ENCODE measurements around the gene TMOD1. TPM values are rescaled to one million over a fixed set of nuclear protein-coding genes. Genes with fewer than 3 reads are reported as not detected.
A peak's percentile ranks its signal among the peaks of the same experiment; 100 is the strongest.

TMOD1 gene
- total and polyA plus RNA-seq, 2 of the 13 experiments (the other 11 are each of a cell fraction or from before 2014, with no cell fraction given): 0.04 to 0.07 TPM

DNA sequence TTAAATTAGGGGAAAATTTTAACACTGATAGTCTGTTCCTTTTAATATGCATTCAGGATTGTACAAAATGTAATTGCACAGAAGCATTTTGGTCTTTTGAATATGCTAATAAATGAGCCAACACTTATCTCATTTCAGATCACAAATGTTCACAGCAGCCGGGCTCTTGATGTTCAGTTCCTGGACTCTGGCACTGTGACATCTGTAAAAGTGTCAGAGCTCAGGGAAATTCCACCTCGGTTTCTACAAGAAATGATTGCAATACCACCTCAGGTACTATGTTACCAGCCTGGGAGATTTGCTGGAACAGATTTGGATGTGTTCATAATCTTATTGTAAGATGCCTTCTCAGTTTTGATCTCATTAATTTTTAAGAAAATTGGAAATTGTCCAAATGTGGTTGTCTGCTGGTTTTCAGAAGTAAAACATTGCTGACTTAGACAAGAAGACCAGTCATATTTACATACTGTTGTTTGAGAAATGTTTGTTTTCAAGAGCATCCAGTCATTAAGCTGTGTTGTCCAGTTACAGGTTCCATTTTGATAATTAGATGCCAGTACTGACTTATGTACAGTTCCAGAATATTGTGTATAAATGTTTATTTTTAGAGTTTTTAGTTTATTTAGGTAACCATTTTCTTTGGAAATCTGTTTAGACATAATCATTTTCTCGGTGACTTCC lies 23.0 kb upstream of the TMOD1 start:
- peaks cover 8% of the 10 kb centered on the region for H3K4me1 ChIP-seq (ENCODE audit: insufficient read depth, low read length)
- ATAC-seq (peak; percentile 73), FAIRE-seq (peak; percentile 59), DNase-seq (ENCODE audit: low spot score) (peak; percentile 38)
- TF ChIP-seq TGIF2 (CRISPR knock-in tag; IDR thresholded peaks at IDR 0.05) (no peak), HNF4A (CRISPR knock-in tag; IDR thresholded peaks at IDR 0.05) (peak; percentile 42; the same call in 1 of the 2 replicates), TCF7 (IDR thresholded peaks at IDR 0.05; ENCODE audit: low read depth) (peak; percentile 13; the same call in 1 of the 2 replicates), SSRP1 (CRISPR knock-in tag; IDR thresholded peaks at IDR 0.05) (no peak), HNF4G (IDR thresholded peaks at IDR 0.05; ENCODE audit: borderline replicate concordance, low read depth, low read length) (peak; percentile 4; the same call in 1 of the 2 replicates), HNF4G (CRISPR knock-in tag; IDR thresholded peaks at IDR 0.05; ENCODE audit: borderline replicate concordance, low read depth) (no peak)
- TF ChIP-seq, protein P1, sequence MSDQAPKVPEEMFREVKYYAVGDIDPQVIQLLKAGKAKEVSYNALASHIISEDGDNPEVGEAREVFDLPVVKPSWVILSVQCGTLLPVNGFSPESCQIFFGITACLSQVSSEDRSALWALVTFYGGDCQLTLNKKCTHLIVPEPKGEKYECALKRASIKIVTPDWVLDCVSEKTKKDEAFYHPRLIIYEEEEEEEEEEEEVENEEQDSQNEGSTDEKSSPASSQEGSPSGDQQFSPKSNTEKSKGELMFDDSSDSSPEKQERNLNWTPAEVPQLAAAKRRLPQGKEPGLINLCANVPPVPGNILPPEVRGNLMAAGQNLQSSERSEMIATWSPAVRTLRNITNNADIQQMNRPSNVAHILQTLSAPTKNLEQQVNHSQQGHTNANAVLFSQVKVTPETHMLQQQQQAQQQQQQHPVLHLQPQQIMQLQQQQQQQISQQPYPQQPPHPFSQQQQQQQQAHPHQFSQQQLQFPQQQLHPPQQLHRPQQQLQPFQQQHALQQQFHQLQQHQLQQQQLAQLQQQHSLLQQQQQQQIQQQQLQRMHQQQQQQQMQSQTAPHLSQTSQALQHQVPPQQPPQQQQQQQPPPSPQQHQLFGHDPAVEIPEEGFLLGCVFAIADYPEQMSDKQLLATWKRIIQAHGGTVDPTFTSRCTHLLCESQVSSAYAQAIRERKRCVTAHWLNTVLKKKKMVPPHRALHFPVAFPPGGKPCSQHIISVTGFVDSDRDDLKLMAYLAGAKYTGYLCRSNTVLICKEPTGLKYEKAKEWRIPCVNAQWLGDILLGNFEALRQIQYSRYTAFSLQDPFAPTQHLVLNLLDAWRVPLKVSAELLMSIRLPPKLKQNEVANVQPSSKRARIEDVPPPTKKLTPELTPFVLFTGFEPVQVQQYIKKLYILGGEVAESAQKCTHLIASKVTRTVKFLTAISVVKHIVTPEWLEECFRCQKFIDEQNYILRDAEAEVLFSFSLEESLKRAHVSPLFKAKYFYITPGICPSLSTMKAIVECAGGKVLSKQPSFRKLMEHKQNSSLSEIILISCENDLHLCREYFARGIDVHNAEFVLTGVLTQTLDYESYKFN (CRISPR knock-in tag; conservative IDR thresholded peaks at IDR 0.05): 0 out of 2 replicates have a peak, but pooled peaks have one; percentile 26
- TF ChIP-seq, protein P2, sequence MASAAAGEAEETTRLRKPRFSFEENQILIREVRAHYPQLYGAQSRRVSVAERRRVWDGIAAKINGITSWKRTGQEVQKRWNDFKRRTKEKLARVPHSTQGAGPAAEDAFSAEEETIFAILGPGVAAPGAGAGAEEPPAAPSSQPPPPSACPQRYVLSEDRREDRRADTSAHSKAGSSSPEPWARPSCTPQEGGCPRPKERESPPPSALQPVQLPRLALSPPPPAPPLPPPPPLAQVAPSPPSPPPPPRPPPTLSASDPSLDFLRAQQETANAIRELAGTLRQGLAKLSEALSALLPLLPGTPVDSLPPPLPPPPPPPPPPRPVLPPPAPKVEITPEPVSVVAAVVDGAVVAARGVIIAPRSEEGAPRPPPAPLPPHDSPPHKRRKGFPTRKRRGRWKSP (CRISPR knock-in tag; IDR thresholded peaks at IDR 0.05): no peak
- TF ChIP-seq, protein P3, sequence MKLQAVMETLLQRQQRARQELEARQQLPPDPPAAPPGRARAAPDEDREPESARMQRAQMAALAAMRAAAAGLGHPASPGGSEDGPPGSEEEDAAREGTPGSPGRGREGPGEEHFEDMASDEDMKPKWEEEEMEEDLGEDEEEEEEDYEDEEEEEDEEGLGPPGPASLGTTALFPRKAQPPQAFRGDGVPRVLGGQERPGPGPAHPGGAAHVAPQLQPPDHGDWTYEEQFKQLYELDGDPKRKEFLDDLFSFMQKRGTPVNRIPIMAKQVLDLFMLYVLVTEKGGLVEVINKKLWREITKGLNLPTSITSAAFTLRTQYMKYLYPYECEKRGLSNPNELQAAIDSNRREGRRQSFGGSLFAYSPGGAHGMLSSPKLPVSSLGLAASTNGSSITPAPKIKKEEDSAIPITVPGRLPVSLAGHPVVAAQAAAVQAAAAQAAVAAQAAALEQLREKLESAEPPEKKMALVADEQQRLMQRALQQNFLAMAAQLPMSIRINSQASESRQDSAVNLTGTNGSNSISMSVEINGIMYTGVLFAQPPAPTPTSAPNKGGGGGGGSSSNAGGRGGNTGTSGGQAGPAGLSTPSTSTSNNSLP (IDR thresholded peaks at IDR 0.05; ENCODE audit: low read depth, low read length): peak; percentile 38; the same call in 1 of the 2 replicates
- TF ChIP-seq, protein P4, sequence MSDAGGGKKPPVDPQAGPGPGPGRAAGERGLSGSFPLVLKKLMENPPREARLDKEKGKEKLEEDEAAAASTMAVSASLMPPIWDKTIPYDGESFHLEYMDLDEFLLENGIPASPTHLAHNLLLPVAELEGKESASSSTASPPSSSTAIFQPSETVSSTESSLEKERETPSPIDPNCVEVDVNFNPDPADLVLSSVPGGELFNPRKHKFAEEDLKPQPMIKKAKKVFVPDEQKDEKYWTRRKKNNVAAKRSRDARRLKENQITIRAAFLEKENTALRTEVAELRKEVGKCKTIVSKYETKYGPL (CRISPR knock-in tag; IDR thresholded peaks at IDR 0.05): no peak
- H3K27me3 ChIP-seq (ENCODE audit: control insufficient read depth in 1 of 2, insufficient read depth in 2 of 2, low read length in 2 of 2): no peaks in the 10 kb centered on the region
- ChIA-PET POLR2A (no interaction called here), CTCF (ENCODE audit: low intra/inter-chr PET ratio, low total read pairs) (no interaction called here)
- no TSS peak for BruUV-seq (replicated peaks)
- peaks cover 7 to 21% of the 10 kb centered on the region in 2 experiments for H3K36me3 ChIP-seq (replicated peaks in 1 of 2; ENCODE audit: control insufficient read depth in 1 of 2, insufficient read depth in 2 of 2, low read length in 2 of 2)
- in situ Hi-C loops (cut with HindIII; ENCODE audit: extremely low pct_ligation_motif_present, low pct_unique_long_range_greater_than_20kb) (no loop called here), intact Hi-C loops (cut with micrococcal nuclease; ENCODE audit: unreplicated experiment) (no loop called here)
- no peak overlapping the region for H3K4me3 ChIP-seq (replicated peaks in 1 of 3; ENCODE audit: insufficient read depth in 1 of 3, low read depth in 2 of 3, low read length in 3 of 3)
- H2AFZ ChIP-seq (ENCODE audit: low read length): no peak overlapping the region
- no peaks in the 10 kb centered on the region for H3K9me3 ChIP-seq (ENCODE audit: low read length)
- H3K27ac ChIP-seq (ENCODE audit: extremely low read length, insufficient read depth, low read length): peak overlapping the region; percentile 49
- no peak overlapping the region for H3K4me2 ChIP-seq (ENCODE audit: low read depth, low read length)
- no peak overlapping the region for H3K9ac ChIP-seq (ENCODE audit: insufficient read depth, low read depth, low read length)
- 40% methylated on average over 3 of the region's 3 CpGs for WGBS (ENCODE audit: low lambda C conversion rate)
- no peaks in the 10 kb centered on the region for H4K20me1 ChIP-seq (ENCODE audit: insufficient read depth, low read length)
- no peaks in the 10 kb centered on the region for H3K79me2 ChIP-seq (ENCODE audit: insufficient read depth, low read length)
